ENCODE results near the gene NFS1.
"Not testable (repeated sequence)": the region's sequence is repeated elsewhere in the genome, so short reads cannot be mapped to it uniquely, and the experiment has no call there.

NFS1 gene

GRCh38 chr20:35729283-35729807 is 30.2 kb upstream of the NFS1 start:
- DNase-seq: no peak

GRCh38 chr20:35726842-35727711 is 27.9 kb upstream of the NFS1 start:
- no peak for DNase-seq

DNA sequence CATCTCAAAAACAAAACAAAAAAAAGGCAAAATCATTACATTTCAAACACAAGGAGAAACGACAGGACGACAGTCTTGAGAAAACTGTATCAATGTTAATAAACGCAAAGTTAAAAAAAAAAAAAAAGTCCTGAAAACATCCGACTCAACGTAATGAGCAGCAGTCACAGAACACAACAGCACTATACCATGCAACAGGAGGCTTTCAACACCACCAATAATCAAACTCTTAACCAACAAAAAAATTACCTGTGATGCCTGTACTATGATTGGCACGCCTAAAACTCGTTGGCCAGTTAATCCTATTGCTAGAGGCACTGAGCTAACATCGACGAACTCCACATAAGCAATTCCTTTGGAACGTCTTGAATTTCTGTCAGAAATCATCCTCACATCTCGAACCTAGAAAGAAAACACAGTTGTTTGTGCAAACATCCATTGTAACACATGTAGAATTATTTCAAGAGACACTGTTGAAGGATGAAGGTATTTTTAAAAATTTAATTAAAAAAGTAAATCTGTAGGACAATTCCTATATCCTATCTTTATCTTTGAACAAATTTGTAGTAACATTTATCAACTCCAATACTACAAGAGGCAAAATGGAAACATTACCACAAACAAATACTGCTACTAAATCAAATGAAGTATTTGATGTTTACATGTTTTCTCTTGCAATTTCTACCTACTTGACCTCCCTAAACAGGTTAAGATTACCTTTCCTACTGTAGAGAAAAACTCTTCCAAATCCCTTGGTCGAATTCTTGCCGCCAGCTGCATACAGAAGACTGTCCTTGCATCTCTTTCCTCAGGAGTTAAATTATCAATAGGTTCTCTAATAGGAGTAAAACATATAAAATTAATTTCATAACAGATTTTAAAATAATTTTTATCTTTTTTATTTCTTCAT is 25.4 kb upstream of the NFS1 start:
- DNase-seq: no peak

GRCh38 chr20:35723652-35724320 is 24.6 kb upstream of the NFS1 start:
- DNase-seq: not testable (repeated sequence)

DNA sequence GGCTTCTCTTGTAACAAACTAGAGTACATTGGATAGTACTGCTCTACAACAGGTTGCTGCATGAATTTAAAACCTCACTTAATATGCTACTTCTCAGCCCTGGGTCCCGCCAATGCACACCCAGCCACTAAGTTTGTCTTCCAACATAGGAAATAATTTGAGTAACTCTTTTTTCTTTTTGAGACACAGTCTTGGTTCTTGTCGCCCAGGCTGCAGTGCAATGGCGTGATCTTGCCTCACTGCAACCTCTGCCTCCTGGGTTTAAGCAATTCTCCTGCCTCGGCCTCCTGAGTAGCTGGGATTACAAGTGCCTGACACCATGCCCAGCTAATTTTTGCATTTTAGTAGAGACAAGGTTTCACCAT is 24.1 kb upstream of the NFS1 start:
- not testable (repeated sequence) for DNase-seq

DNA sequence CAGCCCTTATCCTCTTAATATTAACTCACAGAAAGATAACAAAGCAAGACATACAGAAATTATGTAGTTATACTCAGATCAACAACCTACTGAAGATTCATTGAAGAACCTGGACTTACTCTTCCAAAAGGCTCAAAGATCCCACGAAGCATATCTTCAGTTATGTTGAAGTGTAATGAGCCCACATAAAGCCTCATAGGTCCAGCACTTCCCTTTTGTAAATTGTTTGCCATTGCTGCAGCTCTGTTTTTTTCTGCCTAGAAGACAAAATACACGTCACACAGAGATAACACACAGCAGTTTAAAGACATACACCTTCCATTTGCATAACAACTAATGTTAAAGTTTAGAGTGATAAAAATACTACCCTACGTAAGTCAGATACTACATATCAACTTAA is 22.5 kb upstream of the NFS1 start:
- DNase-seq: no peak

- DNase-seq: no peak
These were observed 22.1 kb upstream of the NFS1 start for GRCh38 chr20:35721219-35721618.

- DNase-seq: no peak
These were observed 21.3 kb upstream of the NFS1 start for GRCh38 chr20:35720165-35721123.

- no peak for DNase-seq
These were observed 20.6 kb upstream of the NFS1 start for GRCh38 chr20:35719717-35720116.

GRCh38 chr20:35718972-35719635 is 20.0 kb upstream of the NFS1 start:
- DNase-seq: no peak

DNA sequence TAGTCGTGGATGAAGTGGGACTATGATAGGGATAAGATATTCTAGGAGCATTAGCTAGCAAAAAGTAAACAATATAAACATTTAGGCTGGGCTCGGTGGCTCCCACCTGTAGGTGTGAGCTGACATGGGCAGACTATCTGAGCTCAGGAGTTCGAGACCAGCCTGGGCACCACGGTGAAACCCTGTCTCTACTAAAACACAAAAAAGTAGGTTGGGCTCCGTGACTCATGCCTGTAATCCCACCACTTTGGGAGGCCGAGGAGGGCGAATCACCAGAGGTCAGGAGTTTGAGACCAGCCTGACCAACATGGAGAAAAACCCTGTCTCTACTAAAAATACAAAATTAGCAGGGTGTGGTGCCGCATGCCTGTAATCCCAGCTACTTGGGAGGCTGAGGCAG is 19.2 kb upstream of the NFS1 start:
- DNase-seq: not testable (repeated sequence)

- DNase-seq: no peak
These were observed 17.2 kb upstream of the NFS1 start for GRCh38 chr20:35716330-35716729.

GRCh38 chr20:35715652-35716051 is 16.5 kb upstream of the NFS1 start:
- no peak for DNase-seq

DNA sequence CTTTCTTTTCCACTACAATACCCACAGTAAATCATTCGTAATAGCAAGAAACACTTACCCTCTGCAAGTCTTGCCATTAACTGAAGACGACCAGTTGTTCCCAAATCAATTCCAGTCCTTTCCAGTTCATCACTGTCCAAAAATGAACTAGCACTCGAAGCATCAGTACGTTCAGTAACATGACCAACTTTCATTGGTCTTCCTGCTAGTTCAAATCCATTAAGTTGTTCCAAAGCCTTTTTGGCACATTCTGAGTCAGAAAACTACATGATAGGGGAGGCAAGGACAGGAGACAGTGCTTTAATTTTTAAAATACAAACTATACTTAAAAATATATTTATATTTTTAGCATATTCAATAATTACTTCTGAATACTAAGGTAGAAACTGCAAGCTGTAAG is 15.0 kb upstream of the NFS1 start:
- no peak for DNase-seq

DNA sequence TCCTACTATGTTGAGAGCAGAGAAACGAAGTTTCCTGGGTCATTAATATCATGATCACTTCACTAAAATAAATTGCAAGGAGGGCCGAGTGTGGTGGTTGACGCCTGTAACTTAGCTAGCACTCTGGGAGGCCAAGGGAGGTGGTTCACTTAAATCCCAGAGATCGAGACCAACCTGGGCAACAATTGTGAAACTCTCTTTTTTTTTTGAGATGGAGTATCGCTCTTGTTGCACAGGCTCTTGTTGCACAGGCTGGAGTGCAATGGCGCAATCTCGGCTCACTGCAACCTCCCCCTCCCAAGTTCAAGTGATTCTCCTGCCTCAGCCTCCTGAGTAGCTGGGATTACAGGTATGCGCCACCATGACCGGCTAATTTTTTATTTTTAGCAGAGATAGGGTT is 14.0 kb upstream of the NFS1 start:
- DNase-seq: not testable (repeated sequence)

- DNase-seq: no peak
These were observed 12.5 kb upstream of the NFS1 start for GRCh38 chr20:35711588-35712209.

DNA sequence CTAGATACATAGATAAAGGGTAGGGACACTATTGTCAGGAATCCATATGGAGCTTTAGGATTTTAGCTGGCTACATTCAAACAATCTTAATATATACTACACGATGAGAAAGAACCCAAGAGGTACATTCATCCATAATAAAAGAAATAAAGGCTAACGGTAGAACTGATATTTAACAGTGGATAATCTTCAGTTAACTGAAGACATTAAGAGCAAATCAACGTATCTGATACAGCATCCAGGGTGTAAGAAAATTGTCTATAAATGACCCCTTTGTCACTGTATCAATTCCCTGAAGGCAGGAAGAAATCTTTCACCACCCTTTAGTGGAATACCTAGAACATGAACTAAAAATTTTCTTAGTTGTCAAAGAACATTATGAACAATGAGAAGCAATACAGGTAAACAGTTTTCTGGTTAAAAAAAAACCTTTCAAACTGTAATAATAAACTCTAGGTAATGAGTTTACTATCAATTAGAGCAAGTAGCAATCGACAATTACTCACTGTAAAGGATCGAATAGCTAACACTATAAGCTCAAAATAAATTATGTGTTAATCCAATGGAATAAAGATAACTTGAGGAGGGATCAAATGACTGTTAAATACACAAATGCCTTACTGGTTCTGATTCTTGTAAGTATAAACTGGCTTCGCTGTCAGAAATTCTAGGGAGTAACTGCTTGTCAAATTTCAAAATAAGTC is 11.9 kb upstream of the NFS1 start:
- DNase-seq: no peak

GRCh38 chr20:35710039-35710438 is 10.9 kb upstream of the NFS1 start:
- no peak for DNase-seq

DNA sequence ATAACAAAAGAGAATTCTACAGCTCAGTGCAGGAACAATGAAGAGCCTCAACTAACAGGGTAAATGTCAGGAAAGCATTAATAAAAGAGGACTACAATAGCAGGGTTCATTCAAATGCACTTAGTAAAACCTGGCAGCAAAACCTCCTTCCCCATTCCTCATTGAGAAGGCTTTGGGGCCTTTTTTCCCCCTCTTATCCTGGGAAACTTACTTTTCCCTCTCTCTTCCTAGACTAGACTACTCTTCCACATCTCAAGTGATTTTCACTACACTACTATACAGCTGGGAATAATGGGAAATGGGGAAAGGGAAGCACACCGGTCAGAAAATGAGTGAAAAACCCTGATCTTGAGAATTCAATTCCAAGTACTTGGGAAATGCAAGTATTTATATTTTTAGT is 10.1 kb upstream of the NFS1 start:
- no peak for DNase-seq

DNA sequence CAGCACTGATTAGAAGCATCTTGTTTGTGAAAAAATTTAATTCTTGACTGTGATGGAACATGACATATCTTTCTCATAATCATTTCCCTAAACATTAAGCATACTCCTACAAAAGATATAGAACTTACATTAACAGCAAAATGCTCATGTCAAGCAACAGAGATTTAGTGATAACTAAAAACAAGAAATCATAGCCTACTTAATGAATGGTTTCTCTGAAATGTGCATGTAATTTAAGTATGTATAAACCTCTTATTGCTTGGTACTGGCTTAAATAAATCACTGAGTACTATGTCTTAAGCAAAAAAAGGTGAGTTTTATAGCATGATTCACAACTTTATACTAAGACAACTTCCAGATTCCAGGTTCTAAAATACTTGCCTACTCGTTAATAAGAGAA is 9.3 kb upstream of the NFS1 start:
- DNase-seq: no peak

Measured in COR-L47 (cell line).